Trophoblast cell (in vitro differentiated cells and primary cell): ENCODE data around the gene CACNA2D4.

Experiments used
- DNase-seq, 2 donors: peaks; one replicate each; pipeline ENCODE4 v3.0.0-alpha.2; 2016
- H2AFZ ChIP-seq: 2 replicates; pipeline ENCODE4 v1.6.1; 2013; ENCODE audit warnings: low read length, moderate library complexity, mild to moderate bottlenecking; ENCODE audit not compliant: insufficient read depth, poor library complexity
- H2AK5ac ChIP-seq: 2 replicates; pipeline ENCODE4 v1.6.1; 2013; ENCODE audit warnings: mild to moderate bottlenecking, low read length
- H2BK120ac ChIP-seq: 2 replicates; pipeline ENCODE4 v1.6.1; 2013; ENCODE audit warnings: low read length, mild to moderate bottlenecking, moderate library complexity; ENCODE audit not compliant: insufficient read depth, poor library complexity
- H2BK12ac ChIP-seq: 2 replicates; pipeline ENCODE4 v1.6.1; 2013; ENCODE audit warnings: mild to moderate bottlenecking, low read length, moderate library complexity
- H2BK5ac ChIP-seq: 2 replicates; pipeline ENCODE4 v1.6.1; 2013; ENCODE audit warnings: low read length, low read depth, moderate library complexity, mild to moderate bottlenecking; ENCODE audit not compliant: poor library complexity
- H3K14ac ChIP-seq: 2 replicates; pipeline ENCODE4 v1.6.1; 2013; ENCODE audit warnings: mild to moderate bottlenecking, low read length
- H3K18ac ChIP-seq: 2 replicates; pipeline ENCODE4 v1.6.1; 2013; ENCODE audit warnings: mild to moderate bottlenecking, low read length
- H3K23ac ChIP-seq: 2 replicates; pipeline ENCODE4 v1.6.1; 2013; ENCODE audit warnings: low read length
- H3K27ac ChIP-seq: 2 replicates; pipeline ENCODE4 v1.5.1; 2013; ENCODE audit warnings: low read depth, mild to moderate bottlenecking, inconsistent platforms, low read length, moderate library complexity
- H3K27me3 ChIP-seq: 2 replicates; pipeline ENCODE4 v1.6.1; 2013; ENCODE audit warnings: inconsistent platforms, mild to moderate bottlenecking, low read length, moderate library complexity; ENCODE audit not compliant: insufficient read depth
- H3K36me3 ChIP-seq, 2 experiments: 1 replicate in 1 of 2; 2 replicates in 1 of 2; pipeline ENCODE4 v1.6.1; 2013; ENCODE audit warnings: low read length in 2 of 2, mild to moderate bottlenecking in 2 of 2, moderate library complexity in 1 of 2; ENCODE audit not compliant: insufficient read depth in 2 of 2, control insufficient read depth in 1 of 2
- H3K4ac ChIP-seq: 2 replicates; pipeline ENCODE4 v1.6.1; 2013; ENCODE audit warnings: low read depth, mild to moderate bottlenecking, low read length, moderate library complexity
- H3K4me1 ChIP-seq, 2 experiments: 1 replicate in 1 of 2; 2 replicates in 1 of 2; pipeline ENCODE4 v1.6.1; 2013; ENCODE audit warnings: low read length in 2 of 2, mild to moderate bottlenecking in 2 of 2, moderate library complexity in 1 of 2; ENCODE audit not compliant: insufficient read depth in 2 of 2, control insufficient read depth in 1 of 2
- H3K4me2 ChIP-seq: 2 replicates; pipeline ENCODE4 v1.6.1; 2013; ENCODE audit warnings: inconsistent platforms, mild to moderate bottlenecking, low read length, moderate library complexity
- H3K4me3 ChIP-seq: 2 replicates; pipeline ENCODE4 v1.5.1; 2013; ENCODE audit warnings: mild to moderate bottlenecking, low read depth, low read length, inconsistent platforms
- H3K79me1 ChIP-seq: one replicate; pipeline ENCODE4 v1.6.1; 2013; ENCODE audit warnings: low read length
- H3K79me2 ChIP-seq: 2 replicates; pipeline ENCODE4 v1.6.1; 2013; ENCODE audit warnings: low read length, mild to moderate bottlenecking; ENCODE audit not compliant: control insufficient read depth, insufficient read depth, poor library complexity
- H3K9ac ChIP-seq: 2 replicates; pipeline ENCODE4 v1.6.1; 2013; ENCODE audit warnings: mild to moderate bottlenecking, low read length
- H3K9me3 ChIP-seq: 2 replicates; pipeline ENCODE4 v1.6.1; 2013; ENCODE audit warnings: low read depth, mild to moderate bottlenecking, control low read depth, inconsistent platforms, low read length; ENCODE audit not compliant: insufficient read depth
- H4K12ac ChIP-seq: 2 replicates; pipeline ENCODE4 v1.6.1; 2013; ENCODE audit warnings: low read depth, mild to moderate bottlenecking, low read length, moderate library complexity
- H4K8ac ChIP-seq: 2 replicates; pipeline ENCODE4 v1.6.1; 2013; ENCODE audit warnings: low read depth, mild to moderate bottlenecking, low read length, moderate library complexity
- H4K91ac ChIP-seq: one replicate; pipeline ENCODE4 v1.6.1; 2013; ENCODE audit warnings: low read depth, mild to moderate bottlenecking, low read length, moderate library complexity
- WGBS: extraction: QIAGEN DNeasy Blood & Tissue Kit; methylation state at CpG from one replicate; pipeline ENCODE4 v1.1.7; 2013; ENCODE audit warnings: missing lambda C conversion rate; ENCODE audit not compliant: insufficient read length, insufficient coverage; ENCODE audit errors: extremely low coverage; 5-methylcytosine and 5-hydroxymethylcytosine counted together

Gene CACNA2D4

GRCh38 chr12:1760566-1761382 is 157.7 kb downstream of the CACNA2D4 start:
- H3K27me3 ChIP-seq: no peaks in the 10 kb centered on the region
- no peak overlapping the region for H2AFZ ChIP-seq
- H3K4me2 ChIP-seq: no peak overlapping the region
- H3K79me2 ChIP-seq: no peaks in the 10 kb centered on the region
- DNase-seq: peak; percentile 21 to 58
- H2BK120ac ChIP-seq: no peak overlapping the region
- H3K9ac ChIP-seq: no peak overlapping the region
- no peak overlapping the region for H3K4ac ChIP-seq
- no peak overlapping the region for H3K27ac ChIP-seq
- no peak overlapping the region for H3K4me3 ChIP-seq
- no peak overlapping the region for H3K18ac ChIP-seq
- no peak overlapping the region for H2BK12ac ChIP-seq
- no peak overlapping the region for H3K23ac ChIP-seq
- no peaks in the 10 kb centered on the region for H3K9me3 ChIP-seq
- H4K12ac ChIP-seq: no peak overlapping the region
- no peak overlapping the region for H3K14ac ChIP-seq
- no peak overlapping the region for H4K8ac ChIP-seq
- no CpG with 5 or more reads among the region's 2 CpGs for WGBS
- no peaks in the 10 kb centered on the region for H3K79me1 ChIP-seq
- no peak overlapping the region for H2BK5ac ChIP-seq
- H3K4me1 ChIP-seq: no peaks in the 10 kb centered on the region
- H4K91ac ChIP-seq: no peak overlapping the region
- peaks cover 4 to 5% of the 10 kb centered on the region in 2 experiments for H3K36me3 ChIP-seq
- H2AK5ac ChIP-seq: no peak overlapping the region

DNA sequence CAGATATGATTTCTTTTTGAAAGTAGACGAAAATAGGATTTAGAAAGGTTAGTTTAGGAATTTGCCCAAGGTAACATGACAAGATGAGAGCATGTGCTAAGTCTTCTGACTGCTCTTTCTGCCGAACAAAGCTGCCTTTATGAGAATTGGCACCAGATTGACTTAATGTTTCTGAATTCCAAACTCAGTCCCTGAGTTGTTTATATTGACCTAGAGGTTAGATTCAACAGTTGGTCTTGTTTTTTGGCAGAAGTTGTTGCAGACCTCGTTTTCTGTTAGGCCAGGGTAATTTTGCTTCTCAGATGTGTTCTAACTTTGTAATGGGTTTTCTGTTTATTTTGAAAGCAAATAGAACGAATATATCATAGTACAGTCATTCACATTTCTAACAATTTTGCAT is 159.6 kb downstream of the CACNA2D4 start:
- H3K4me1 ChIP-seq: no peaks in the 10 kb centered on the region
- no peak overlapping the region for H2AFZ ChIP-seq
- H3K27me3 ChIP-seq: no peaks in the 10 kb centered on the region
- no peak for DNase-seq
- H3K79me1 ChIP-seq: no peaks in the 10 kb centered on the region
- no peak overlapping the region for H2BK120ac ChIP-seq
- no peak overlapping the region for H3K27ac ChIP-seq
- peaks cover 7 to 9% of the 10 kb centered on the region in 2 experiments for H3K36me3 ChIP-seq
- no peak overlapping the region for H2BK12ac ChIP-seq
- no peaks in the 10 kb centered on the region for H3K9me3 ChIP-seq
- no peak overlapping the region for H2AK5ac ChIP-seq
- H2BK5ac ChIP-seq: no peak overlapping the region
- no peak overlapping the region for H3K23ac ChIP-seq
- no peak overlapping the region for H4K91ac ChIP-seq
- H3K4me2 ChIP-seq: no peak overlapping the region
- H3K14ac ChIP-seq: no peak overlapping the region
- no peak overlapping the region for H4K8ac ChIP-seq
- no peak overlapping the region for H3K4ac ChIP-seq
- WGBS: 100% methylated on average over 1 of the region's 4 CpGs
- no peak overlapping the region for H3K18ac ChIP-seq
- no peak overlapping the region for H3K9ac ChIP-seq
- H4K12ac ChIP-seq: no peak overlapping the region
- H3K79me2 ChIP-seq: no peaks in the 10 kb centered on the region
- no peak overlapping the region for H3K4me3 ChIP-seq

- no peak overlapping the region for H3K27ac ChIP-seq
- H3K79me1 ChIP-seq: no peaks in the 10 kb centered on the region
- no peak overlapping the region for H3K4me2 ChIP-seq
- no peak overlapping the region for H3K4me3 ChIP-seq
- no peak overlapping the region for H4K8ac ChIP-seq
- no peak overlapping the region for H4K91ac ChIP-seq
- H3K14ac ChIP-seq: no peak overlapping the region
- no peaks in the 10 kb centered on the region for H3K27me3 ChIP-seq
- no CpG with 5 or more reads among the region's 2 CpGs for whole genome bisulfite sequencing
- H2BK12ac ChIP-seq: no peak overlapping the region
- no peak overlapping the region for H4K12ac ChIP-seq
- H3K79me2 ChIP-seq: no peaks in the 10 kb centered on the region
- no peak overlapping the region for H2AFZ ChIP-seq
- H2BK120ac ChIP-seq: no peak overlapping the region
- no peaks in the 10 kb centered on the region for H3K9me3 ChIP-seq
- no peak overlapping the region for H3K9ac ChIP-seq
- H3K23ac ChIP-seq: no peak overlapping the region
- peaks cover 7 to 9% of the 10 kb centered on the region in 2 experiments for H3K36me3 ChIP-seq
- no peak overlapping the region for H3K18ac ChIP-seq
- H3K4me1 ChIP-seq: no peaks in the 10 kb centered on the region
- DNase-seq: no peak
- H3K4ac ChIP-seq: no peak overlapping the region
- no peak overlapping the region for H2BK5ac ChIP-seq
- H2AK5ac ChIP-seq: no peak overlapping the region
Measured at GRCh38 chr12:1758376-1758775, 160.1 kb downstream of the CACNA2D4 start.

DNA sequence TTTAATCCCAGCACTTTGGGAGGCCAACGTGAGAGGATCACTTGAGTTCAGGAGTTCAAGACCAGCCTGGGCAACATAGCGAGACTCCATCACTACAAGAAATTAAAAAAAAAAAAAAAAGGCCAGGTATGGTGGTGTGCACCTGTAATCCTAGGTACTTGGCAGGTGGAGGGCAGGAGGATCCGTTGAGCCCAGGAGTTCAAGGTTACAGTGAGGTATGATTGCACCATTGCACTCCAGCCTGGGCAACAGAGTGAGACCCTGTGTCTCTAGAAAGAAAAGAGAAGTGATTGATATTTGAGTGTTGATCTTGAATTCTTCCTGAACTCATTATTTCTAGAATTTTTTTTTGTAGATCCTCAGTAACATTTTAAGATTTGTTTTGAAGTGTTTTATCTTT is 168.2 kb downstream of the CACNA2D4 start:
- no peak overlapping the region for H3K23ac ChIP-seq
- H3K4me2 ChIP-seq: no peak overlapping the region
- no peak overlapping the region for H2AFZ ChIP-seq
- no peak overlapping the region for H2BK12ac ChIP-seq
- no peak overlapping the region for H3K4ac ChIP-seq
- no peak for DNase-seq
- H2AK5ac ChIP-seq: no peak overlapping the region
- no peak overlapping the region for H3K14ac ChIP-seq
- no peaks in the 10 kb centered on the region for H3K27me3 ChIP-seq
- H2BK120ac ChIP-seq: no peak overlapping the region
- no peaks in the 10 kb centered on the region for H3K79me2 ChIP-seq
- no peaks in the 10 kb centered on the region for H3K9me3 ChIP-seq
- H4K8ac ChIP-seq: no peak overlapping the region
- no peaks in the 10 kb centered on the region for H3K79me1 ChIP-seq
- H3K9ac ChIP-seq: no peak overlapping the region
- H4K91ac ChIP-seq: no peak overlapping the region
- no peak overlapping the region for H3K27ac ChIP-seq
- H3K4me3 ChIP-seq: no peak overlapping the region
- no peak overlapping the region for H2BK5ac ChIP-seq
- H4K12ac ChIP-seq: no peak overlapping the region
- H3K18ac ChIP-seq: no peak overlapping the region
- no CpG with 5 or more reads among the region's 3 CpGs for WGBS
- H3K36me3 ChIP-seq: peaks cover 2 to 5% of the 10 kb centered on the region in 2 experiments
- H3K4me1 ChIP-seq: no peaks in the 10 kb centered on the region
